ENCODE data around the gene DGKB.

Gene DGKB

GRCh38 chr7:14542624-14543023 lies 359.9 kb downstream of the DGKB start:
- Histone ChIP-seq H3K9ac (ENCODE audit: insufficient read length, low read depth) (no peak overlapping the region), H3K36me3 (ENCODE audit: insufficient read depth, insufficient read length, low read length) (no peaks in the 10 kb centered on the region), H3K4me3 (ENCODE audit: insufficient read length, low read depth) (no peak overlapping the region), H3K9me3 (ENCODE audit: insufficient read depth, low read length) (no peaks in the 10 kb centered on the region), H3K27me3 (ENCODE audit: insufficient read depth, insufficient read length) (no peaks in the 10 kb centered on the region), H3K4me1 (ENCODE audit: insufficient read depth, insufficient read length) (no peaks in the 10 kb centered on the region)
- no peak for DNase-seq (ENCODE audit: low read depth, low spot score)
- TF ChIP-seq ZNF274 (IDR thresholded peaks at IDR 0.05; ENCODE audit: low read depth, low read length) (no peak), YY1 (IDR thresholded peaks at IDR 0.05; ENCODE audit: insufficient read depth, insufficient read length) (no peak), SUZ12 (IDR thresholded peaks at IDR 0.05; ENCODE audit: extremely low read depth, insufficient read depth, insufficient read length) (no peak)

DNA sequence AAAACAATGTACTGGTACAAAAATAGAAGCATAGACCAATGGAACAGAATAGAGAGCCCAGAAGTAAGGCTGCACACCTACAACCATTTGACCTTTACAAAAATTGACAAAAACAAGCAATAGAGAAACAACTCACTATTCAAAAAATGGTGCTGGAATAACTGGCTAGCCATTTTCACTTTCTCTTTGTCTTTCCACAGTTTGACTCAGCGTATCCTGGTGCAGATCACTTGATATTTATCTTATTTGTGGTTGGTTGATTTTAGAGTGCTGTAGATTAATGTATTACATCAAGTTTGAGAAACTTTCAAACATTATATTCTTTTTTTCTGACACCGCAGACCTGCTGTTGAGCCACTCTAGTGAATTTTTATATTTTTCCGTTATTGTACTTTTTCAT lies 381.4 kb downstream of the DGKB start:
- Histone ChIP-seq H3K4me1 (ENCODE audit: insufficient read depth, insufficient read length) (no peaks in the 10 kb centered on the region), H3K27me3 (ENCODE audit: insufficient read depth, insufficient read length) (no peaks in the 10 kb centered on the region), H3K9ac (ENCODE audit: insufficient read length, low read depth) (no peak overlapping the region), H3K9me3 (ENCODE audit: insufficient read depth, low read length) (no peaks in the 10 kb centered on the region), H3K36me3 (ENCODE audit: insufficient read depth, insufficient read length, low read length) (no peaks in the 10 kb centered on the region), H3K4me3 (ENCODE audit: insufficient read length, low read depth) (no peak overlapping the region)
- no peak for DNase-seq (ENCODE audit: low read depth, low spot score)
- TF ChIP-seq YY1 (IDR thresholded peaks at IDR 0.05; ENCODE audit: insufficient read depth, insufficient read length), result no peak
- TF ChIP-seq SUZ12 (IDR thresholded peaks at IDR 0.05; ENCODE audit: extremely low read depth, insufficient read depth, insufficient read length), result no peak
- no peak for TF ChIP-seq ZNF274 (IDR thresholded peaks at IDR 0.05; ENCODE audit: low read depth, low read length)

- no peak overlapping the region for H3K4me3 ChIP-seq (ENCODE audit: insufficient read length, low read depth)
- H3K36me3 ChIP-seq (ENCODE audit: insufficient read depth, insufficient read length, low read length), result no peaks in the 10 kb centered on the region
- no peaks in the 10 kb centered on the region for H3K27me3 ChIP-seq (ENCODE audit: insufficient read depth, insufficient read length)
- H3K9me3 ChIP-seq (ENCODE audit: insufficient read depth, low read length), result 0 out of 2 replicates have a peak, but pooled peaks cover 8% of the 10 kb centered on the region
- H3K4me1 ChIP-seq (ENCODE audit: insufficient read depth, insufficient read length), result no peaks in the 10 kb centered on the region
- H3K9ac ChIP-seq (ENCODE audit: insufficient read length, low read depth), result no peak overlapping the region
- no peak for DNase-seq (ENCODE audit: low read depth, low spot score)
- TF ChIP-seq YY1 (IDR thresholded peaks at IDR 0.05; ENCODE audit: insufficient read depth, insufficient read length) (no peak), SUZ12 (IDR thresholded peaks at IDR 0.05; ENCODE audit: extremely low read depth, insufficient read depth, insufficient read length) (no peak)
Measured at GRCh38 chr7:14510268-14510667, 392.3 kb downstream of the DGKB start.

DNA sequence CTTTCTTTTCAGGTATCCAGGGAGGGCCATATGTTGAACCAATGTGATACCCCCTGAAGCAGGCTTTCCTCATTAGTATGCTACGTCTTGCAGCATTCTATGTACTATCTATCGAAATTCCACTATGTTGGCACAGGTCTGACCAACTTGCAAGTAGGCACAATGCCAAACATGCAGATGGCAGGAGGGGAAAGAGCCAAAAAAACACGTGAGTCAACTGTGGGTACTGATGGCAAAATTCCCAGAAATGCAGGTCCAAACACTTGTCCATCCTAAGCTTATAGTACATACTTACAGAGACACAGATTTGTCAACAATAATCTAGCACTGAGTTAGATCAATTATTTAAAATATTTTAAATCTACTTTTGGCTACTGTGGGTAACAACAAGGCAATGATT lies 394.9 kb downstream of the DGKB start:
- no peak for DNase-seq (ENCODE audit: low read depth, low spot score)
- Histone ChIP-seq H3K9me3 (ENCODE audit: insufficient read depth, low read length) (0 out of 2 replicates have a peak, but pooled peaks cover 8% of the 10 kb centered on the region), H3K27me3 (ENCODE audit: insufficient read depth, insufficient read length) (no peaks in the 10 kb centered on the region)

DNA sequence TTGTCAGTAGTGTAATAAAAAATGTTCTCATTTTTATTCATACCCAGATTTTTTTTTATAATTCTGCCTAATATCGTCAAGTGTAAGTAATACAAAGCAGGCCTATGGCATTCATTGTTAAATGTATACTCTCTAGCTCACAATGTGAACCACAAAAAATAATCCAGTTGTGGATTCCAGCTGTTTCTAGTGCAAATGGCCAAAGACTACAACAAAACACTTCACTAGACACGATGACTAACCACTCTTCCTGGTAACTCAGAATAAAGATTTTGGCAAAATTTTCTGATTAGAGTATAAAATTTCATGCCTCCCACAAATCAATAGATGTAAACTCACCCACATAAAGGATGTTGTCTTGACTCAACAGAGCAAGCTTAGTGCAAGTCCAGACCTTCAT lies 396.6 kb downstream of the DGKB start:
- no peaks in the 10 kb centered on the region for H3K4me1 ChIP-seq (ENCODE audit: insufficient read depth, insufficient read length)
- H3K9ac ChIP-seq (ENCODE audit: insufficient read length, low read depth), result no peak overlapping the region
- no peak overlapping the region for H3K4me3 ChIP-seq (ENCODE audit: insufficient read length, low read depth)
- no peaks in the 10 kb centered on the region for H3K27me3 ChIP-seq (ENCODE audit: insufficient read depth, insufficient read length)
- H3K36me3 ChIP-seq (ENCODE audit: insufficient read depth, insufficient read length, low read length), result no peaks in the 10 kb centered on the region
- H3K9me3 ChIP-seq (ENCODE audit: insufficient read depth, low read length), result 0 out of 2 replicates have a peak, but pooled peaks cover 5% of the 10 kb centered on the region
- DNase-seq (ENCODE audit: low read depth, low spot score), result no peak
- TF ChIP-seq ZNF274 (IDR thresholded peaks at IDR 0.05; ENCODE audit: low read depth, low read length) (no peak), YY1 (IDR thresholded peaks at IDR 0.05; ENCODE audit: insufficient read depth, insufficient read length) (no peak), SUZ12 (IDR thresholded peaks at IDR 0.05; ENCODE audit: extremely low read depth, insufficient read depth, insufficient read length) (no peak)

More for the DNA sequence above, 394.9 kb downstream of the DGKB start:
- Histone ChIP-seq H3K4me1 (ENCODE audit: insufficient read depth, insufficient read length) (no peaks in the 10 kb centered on the region), H3K36me3 (ENCODE audit: insufficient read depth, insufficient read length, low read length) (no peaks in the 10 kb centered on the region), H3K9ac (ENCODE audit: insufficient read length, low read depth) (no peak overlapping the region), H3K4me3 (ENCODE audit: insufficient read length, low read depth) (no peak overlapping the region)
- TF ChIP-seq YY1 (IDR thresholded peaks at IDR 0.05; ENCODE audit: insufficient read depth, insufficient read length) (no peak), SUZ12 (IDR thresholded peaks at IDR 0.05; ENCODE audit: extremely low read depth, insufficient read depth, insufficient read length) (no peak), ZNF274 (IDR thresholded peaks at IDR 0.05; ENCODE audit: low read depth, low read length) (no peak)

GRCh38 chr7:14504134-14504533 lies 398.4 kb downstream of the DGKB start:
- H3K36me3 ChIP-seq (ENCODE audit: insufficient read depth, insufficient read length, low read length), result no peaks in the 10 kb centered on the region
- H3K4me3 ChIP-seq (ENCODE audit: insufficient read length, low read depth), result no peak overlapping the region
- H3K27me3 ChIP-seq (ENCODE audit: insufficient read depth, insufficient read length), result no peaks in the 10 kb centered on the region
- no peaks in the 10 kb centered on the region for H3K9me3 ChIP-seq (ENCODE audit: insufficient read depth, low read length)
- TF ChIP-seq SUZ12 (IDR thresholded peaks at IDR 0.05; ENCODE audit: extremely low read depth, insufficient read depth, insufficient read length) (no peak), YY1 (IDR thresholded peaks at IDR 0.05; ENCODE audit: insufficient read depth, insufficient read length) (no peak), ZNF274 (IDR thresholded peaks at IDR 0.05; ENCODE audit: low read depth, low read length) (no peak)
- H3K4me1 ChIP-seq (ENCODE audit: insufficient read depth, insufficient read length), result no peaks in the 10 kb centered on the region
- H3K9ac ChIP-seq (ENCODE audit: insufficient read length, low read depth), result no peak overlapping the region
- peak; percentile 36 for DNase-seq (ENCODE audit: low read depth, low spot score)

GRCh38 chr7:14503623-14504022 lies 398.9 kb downstream of the DGKB start:
- H3K27me3 ChIP-seq (ENCODE audit: insufficient read depth, insufficient read length), result no peaks in the 10 kb centered on the region
- no peaks in the 10 kb centered on the region for H3K4me1 ChIP-seq (ENCODE audit: insufficient read depth, insufficient read length)
- TF ChIP-seq YY1 (IDR thresholded peaks at IDR 0.05; ENCODE audit: insufficient read depth, insufficient read length), result no peak
- TF ChIP-seq ZNF274 (IDR thresholded peaks at IDR 0.05; ENCODE audit: low read depth, low read length), result no peak
- no peak for TF ChIP-seq SUZ12 (IDR thresholded peaks at IDR 0.05; ENCODE audit: extremely low read depth, insufficient read depth, insufficient read length)
- H3K9ac ChIP-seq (ENCODE audit: insufficient read length, low read depth), result no peak overlapping the region
- no peaks in the 10 kb centered on the region for H3K9me3 ChIP-seq (ENCODE audit: insufficient read depth, low read length)
- no peaks in the 10 kb centered on the region for H3K36me3 ChIP-seq (ENCODE audit: insufficient read depth, insufficient read length, low read length)
- H3K4me3 ChIP-seq (ENCODE audit: insufficient read length, low read depth), result no peak overlapping the region
- no peak for DNase-seq (ENCODE audit: low read depth, low spot score)

All from NT2/D1 (cell line).